HUES48 (cell line): ENCODE results near the gene SHISA3.

Source experiments
- H3K27ac ChIP-seq: one replicate; pipeline ENCODE4 v1.7.0; 2013; ENCODE audit warnings: low read depth, low read length, inconsistent platforms
- H3K27me3 ChIP-seq: 2 replicates; pipeline ENCODE4 v1.6.1; 2013; ENCODE audit warnings: mild to moderate bottlenecking, low read length; ENCODE audit not compliant: control insufficient read depth, insufficient read depth
- H3K36me3 ChIP-seq: 2 replicates; pipeline ENCODE4 v1.6.1; 2013; ENCODE audit warnings: low read length; ENCODE audit not compliant: control insufficient read depth, insufficient read depth
- H3K4me1 ChIP-seq: 2 replicates; pipeline ENCODE4 v1.6.1; 2013; ENCODE audit warnings: mild to moderate bottlenecking, low read length; ENCODE audit not compliant: control insufficient read depth, insufficient read depth
- H3K4me3 ChIP-seq: 2 replicates; pipeline ENCODE4 v1.5.1; 2013; ENCODE audit warnings: mild to moderate bottlenecking, low read depth, low read length
- H3K9ac ChIP-seq: 2 replicates; pipeline ENCODE4 v1.6.1; 2013; ENCODE audit warnings: mild to moderate bottlenecking, low read depth, low read length, moderate library complexity
- H3K9me3 ChIP-seq: 2 replicates; pipeline ENCODE4 v1.6.1; 2013; ENCODE audit warnings: low read length; ENCODE audit not compliant: control insufficient read depth, insufficient read depth

SHISA3 gene

GRCh38 chr4:42446823-42447222 lies 49.5 kb downstream of the SHISA3 start:
- Histone ChIP-seq H3K9ac (no peak overlapping the region), H3K9me3 (no peaks in the 10 kb centered on the region), H3K4me3 (no peak overlapping the region), H3K4me1 (peaks cover under 1% of the 10 kb centered on the region; the same call in 1 of the 2 replicates), H3K36me3 (no peaks in the 10 kb centered on the region), H3K27me3 (no peaks in the 10 kb centered on the region), H3K27ac (no peak overlapping the region)
